GM12872 (cell line): ENCODE results near the gene MPP3.

Source experiments
- TF ChIP-seq, protein P1 (sequence below): IDR thresholded peaks from 3 replicates; pipeline ENCODE4 v1.5.1; 2011; ENCODE audit warnings: low read depth, mild to moderate bottlenecking, low read length, moderate library complexity; ENCODE audit not compliant: insufficient read depth

Gene MPP3

DNA sequence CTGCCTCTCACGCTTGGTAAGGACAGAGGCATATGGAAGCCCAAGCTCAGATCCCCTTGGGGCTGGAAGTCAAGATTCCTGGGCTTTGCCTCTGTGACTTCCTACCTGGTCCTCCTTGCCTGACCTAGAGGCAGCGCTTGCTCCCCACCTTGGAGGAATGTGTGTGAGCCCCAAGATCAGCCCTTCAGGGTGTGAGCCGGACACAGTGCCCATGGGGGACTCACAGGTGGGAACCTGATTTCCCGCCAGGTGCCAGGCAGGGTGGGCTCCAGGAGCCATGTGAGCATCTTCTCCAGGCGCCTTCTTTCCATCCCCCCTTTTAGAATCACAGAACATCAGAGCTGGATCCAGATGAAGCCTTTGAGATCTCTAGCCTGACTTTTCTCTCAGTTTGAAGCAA is 24.2 kb upstream of the MPP3 start:
- TF ChIP-seq, protein P1, sequence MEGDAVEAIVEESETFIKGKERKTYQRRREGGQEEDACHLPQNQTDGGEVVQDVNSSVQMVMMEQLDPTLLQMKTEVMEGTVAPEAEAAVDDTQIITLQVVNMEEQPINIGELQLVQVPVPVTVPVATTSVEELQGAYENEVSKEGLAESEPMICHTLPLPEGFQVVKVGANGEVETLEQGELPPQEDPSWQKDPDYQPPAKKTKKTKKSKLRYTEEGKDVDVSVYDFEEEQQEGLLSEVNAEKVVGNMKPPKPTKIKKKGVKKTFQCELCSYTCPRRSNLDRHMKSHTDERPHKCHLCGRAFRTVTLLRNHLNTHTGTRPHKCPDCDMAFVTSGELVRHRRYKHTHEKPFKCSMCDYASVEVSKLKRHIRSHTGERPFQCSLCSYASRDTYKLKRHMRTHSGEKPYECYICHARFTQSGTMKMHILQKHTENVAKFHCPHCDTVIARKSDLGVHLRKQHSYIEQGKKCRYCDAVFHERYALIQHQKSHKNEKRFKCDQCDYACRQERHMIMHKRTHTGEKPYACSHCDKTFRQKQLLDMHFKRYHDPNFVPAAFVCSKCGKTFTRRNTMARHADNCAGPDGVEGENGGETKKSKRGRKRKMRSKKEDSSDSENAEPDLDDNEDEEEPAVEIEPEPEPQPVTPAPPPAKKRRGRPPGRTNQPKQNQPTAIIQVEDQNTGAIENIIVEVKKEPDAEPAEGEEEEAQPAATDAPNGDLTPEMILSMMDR: no peak

DNA sequence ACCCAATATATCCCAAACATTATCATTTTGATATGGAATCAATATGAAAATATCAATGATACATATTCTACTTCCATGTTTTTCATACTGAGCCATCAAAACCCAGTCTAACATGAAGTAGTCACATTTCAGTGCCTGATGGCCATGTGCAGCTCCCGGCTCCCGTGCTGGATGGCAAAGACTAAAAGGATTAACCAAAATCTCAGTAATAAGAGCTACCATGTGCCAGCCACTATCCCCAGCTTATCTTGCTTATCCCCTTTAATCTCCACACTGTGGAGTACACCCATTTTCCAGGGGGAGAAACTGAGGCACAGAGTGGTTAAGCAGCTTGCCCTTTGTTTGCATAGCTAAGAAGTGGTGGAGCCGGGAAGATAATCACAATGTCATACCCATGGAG is 23.2 kb upstream of the MPP3 start:
- TF ChIP-seq, protein P1: no peak

DNA sequence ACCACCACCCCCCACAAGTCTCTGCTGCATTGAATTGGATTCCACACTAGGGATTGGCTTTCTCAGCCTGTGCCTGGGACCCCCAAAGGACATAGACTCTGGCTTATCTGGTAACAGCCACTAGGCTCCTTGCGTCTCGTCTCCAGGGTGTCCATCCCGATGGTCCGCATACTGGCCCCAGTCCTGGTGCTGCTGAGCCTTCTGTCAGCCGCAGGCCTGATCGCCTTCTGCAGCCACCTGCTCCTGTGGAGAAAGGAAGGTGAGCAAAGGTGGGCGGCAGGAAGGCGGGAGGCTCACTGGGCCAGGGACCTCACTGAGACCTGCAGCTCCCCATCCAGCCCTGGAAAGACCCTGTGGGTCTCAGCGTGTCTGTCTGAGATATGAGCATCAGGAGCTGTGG is 22.1 kb upstream of the MPP3 start:
- TF ChIP-seq, protein P1: no peak

DNA sequence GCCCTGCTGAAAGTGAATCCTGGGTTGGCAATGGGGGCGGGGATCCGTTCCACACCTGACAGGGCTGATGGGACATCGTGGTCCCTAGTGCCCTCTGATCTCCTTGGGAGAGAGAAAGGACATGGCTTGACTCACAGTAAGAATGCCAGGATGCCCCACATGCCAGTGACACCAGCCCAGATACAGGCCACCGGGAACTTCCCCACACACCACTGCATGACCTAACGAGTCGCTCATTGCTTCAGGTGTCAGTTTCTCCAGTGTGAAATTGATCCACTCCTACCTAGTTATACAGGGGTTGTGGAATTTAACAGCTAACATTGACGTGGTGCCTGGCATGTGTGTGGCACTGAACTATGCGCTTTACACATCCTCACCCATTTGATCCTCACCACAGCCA is 21.6 kb upstream of the MPP3 start:
- TF ChIP-seq, protein P1: no peak

DNA sequence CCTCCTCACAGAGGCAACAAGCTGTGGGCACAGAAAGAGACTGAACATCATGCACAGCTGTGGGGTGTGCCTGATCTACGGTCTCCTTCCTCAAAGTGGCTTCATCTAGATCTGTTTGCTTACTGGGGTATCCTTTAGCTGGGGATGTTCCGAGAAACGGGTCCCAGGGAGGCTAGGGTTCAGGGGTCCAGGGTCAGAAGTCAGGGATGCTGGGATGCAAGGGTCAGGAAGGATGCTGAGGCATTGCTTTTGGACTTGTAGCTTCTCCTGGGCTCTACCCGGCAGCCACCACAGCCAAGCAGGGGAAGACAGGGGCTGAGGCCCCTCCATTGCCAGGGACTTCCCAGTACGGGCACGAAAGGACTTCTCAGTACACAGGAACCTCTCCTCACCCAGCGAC is 20.6 kb upstream of the MPP3 start:
- TF ChIP-seq, protein P1: no peak

DNA sequence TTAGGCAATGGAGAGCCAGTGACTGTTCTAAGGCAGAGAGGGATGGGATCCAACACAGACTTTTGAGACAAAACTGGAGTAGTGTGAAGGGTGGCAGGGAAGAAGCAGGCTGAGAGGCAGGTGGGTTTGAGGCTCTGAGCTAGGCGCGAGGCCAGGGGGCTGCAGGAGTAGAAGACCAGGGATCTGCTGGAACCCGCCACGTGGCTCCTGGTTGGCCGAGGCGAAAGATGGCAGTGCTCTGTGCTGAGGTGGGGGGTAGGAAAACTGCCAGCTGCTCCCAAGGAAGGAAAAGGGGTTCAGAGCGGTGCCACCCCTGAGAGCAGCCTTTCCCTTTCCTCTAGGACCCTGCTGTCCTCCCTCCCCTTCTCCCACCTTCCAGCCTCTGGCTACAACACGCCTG is 19.6 kb upstream of the MPP3 start:
- TF ChIP-seq, protein P1: no peak

DNA sequence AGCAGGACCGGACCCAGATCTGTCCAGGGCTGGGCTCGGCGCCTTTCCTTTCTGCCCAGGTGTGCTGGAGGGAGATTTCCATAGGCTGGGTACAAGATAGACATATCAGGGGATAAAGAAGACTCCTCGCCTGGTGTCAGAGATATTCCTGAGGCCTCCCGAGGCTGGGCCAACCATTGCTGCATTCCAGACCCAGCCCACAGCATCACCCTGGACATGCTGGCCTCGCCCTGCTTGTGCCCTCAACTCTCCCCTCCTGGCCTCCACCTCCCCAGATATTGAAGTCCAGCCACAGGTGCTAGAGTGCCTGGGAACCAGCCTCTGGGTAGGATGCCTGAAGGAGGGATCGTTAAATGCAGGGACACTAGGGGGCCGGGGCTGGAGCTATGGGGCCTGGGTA is 16.2 kb upstream of the MPP3 start:
- TF ChIP-seq, protein P1: no peak

DNA sequence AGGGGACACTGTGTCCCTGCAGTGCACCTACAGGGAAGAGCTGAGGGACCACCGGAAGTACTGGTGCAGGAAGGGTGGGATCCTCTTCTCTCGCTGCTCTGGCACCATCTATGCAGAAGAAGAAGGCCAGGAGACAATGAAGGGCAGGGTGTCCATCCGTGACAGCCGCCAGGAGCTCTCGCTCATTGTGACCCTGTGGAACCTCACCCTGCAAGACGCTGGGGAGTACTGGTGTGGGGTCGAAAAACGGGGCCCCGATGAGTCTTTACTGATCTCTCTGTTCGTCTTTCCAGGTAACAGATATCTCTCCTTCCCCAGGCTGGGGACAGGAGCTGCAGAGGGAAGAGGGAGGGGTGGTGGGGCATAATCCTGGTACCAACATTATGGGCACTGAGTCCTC is 15.7 kb upstream of the MPP3 start:
- TF ChIP-seq, protein P1: no peak
